ENCODE measurements around the gene CPSF3.

GRCh38 chr2:9422321-9423099 lies 944 bp upstream of the CPSF3 start:
- TF ChIP-seq POLR2A (IDR thresholded peaks at IDR 0.05; ENCODE audit: low read depth, low read length) (no peak), CTCF (conservative IDR thresholded peaks at IDR 0.05; ENCODE audit: low read depth, low read length) (no peak), CHD1 (IDR thresholded peaks at IDR 0.05; ENCODE audit: low read depth, low read length) (no peak), ELK1 (IDR thresholded peaks at IDR 0.05; ENCODE audit: borderline replicate concordance, low read depth, low read length) (no peak), RFX5 (IDR thresholded peaks at IDR 0.05; ENCODE audit: low read depth, low read length) (no peak), FOS (IDR thresholded peaks at IDR 0.05; ENCODE audit: low read depth, low read length) (no peak), USF2 (IDR thresholded peaks at IDR 0.05; ENCODE audit: low read depth, low read length) (no peak), MXI1 (IDR thresholded peaks at IDR 0.05; ENCODE audit: borderline replicate concordance, low read depth, low read length) (no peak), RAD21 (IDR thresholded peaks at IDR 0.05; ENCODE audit: low read length) (no peak), CEBPB (IDR thresholded peaks at IDR 0.05; ENCODE audit: low read depth, low read length) (no peak), BHLHE40 (IDR thresholded peaks at IDR 0.05; ENCODE audit: low read depth, low read length) (no peak)

Measured in IMR-90 (cell line).